Fibroblast of pulmonary artery (primary cell): ENCODE results near the gene ZDHHC14.

Source experiments
- DNase-seq: peaks from one replicate; pipeline ENCODE4 v3.0.0-alpha.2; 2010; ENCODE audit warnings: low read depth
- H3K4me3 ChIP-seq: replicated peaks from 2 replicates; pipeline ENCODE4 v1.5.1; 2011; ENCODE audit warnings: low read depth, mild to moderate bottlenecking, control low read depth, low read length, moderate library complexity
- TF ChIP-seq, protein P1 (sequence below): IDR thresholded peaks from 2 replicates; pipeline ENCODE4 v1.5.1; 2011; ENCODE audit warnings: mild to moderate bottlenecking, control low read depth, low read length, inconsistent platforms; ENCODE audit errors: missing control alignments

ZDHHC14 gene

DNA sequence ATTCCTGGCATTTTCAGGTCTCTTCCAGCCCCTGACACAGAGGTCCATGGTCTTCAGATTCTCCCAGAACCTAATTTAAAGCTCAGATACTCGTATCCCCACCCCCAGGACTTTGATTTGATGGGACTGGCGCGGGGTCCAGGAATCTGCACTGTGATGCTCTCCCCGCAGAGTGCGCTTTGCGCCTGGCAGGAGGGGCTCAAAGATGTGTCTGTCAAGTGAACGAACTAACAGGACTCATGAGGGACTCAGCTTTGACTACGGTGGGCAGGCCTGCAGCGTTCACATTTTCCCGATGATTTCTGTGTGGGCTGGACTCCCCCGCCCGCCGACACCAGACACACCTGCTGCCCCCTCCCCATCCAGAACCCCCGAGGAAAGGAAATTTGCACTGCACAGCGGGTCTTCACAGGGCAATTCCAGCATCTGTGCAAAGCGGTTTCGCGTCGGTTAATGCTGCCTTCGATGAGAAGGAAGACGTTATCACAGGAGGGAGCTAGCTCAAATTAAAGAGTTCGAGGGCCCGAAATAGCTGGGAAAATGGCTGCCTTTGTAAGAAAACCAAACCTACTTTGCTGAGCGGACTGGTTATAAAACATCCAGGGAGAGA lies 90.2 kb downstream of the ZDHHC14 start:
- DNase-seq = no peak
- H3K4me3 ChIP-seq = no peak overlapping the region
- TF ChIP-seq, protein P1, sequence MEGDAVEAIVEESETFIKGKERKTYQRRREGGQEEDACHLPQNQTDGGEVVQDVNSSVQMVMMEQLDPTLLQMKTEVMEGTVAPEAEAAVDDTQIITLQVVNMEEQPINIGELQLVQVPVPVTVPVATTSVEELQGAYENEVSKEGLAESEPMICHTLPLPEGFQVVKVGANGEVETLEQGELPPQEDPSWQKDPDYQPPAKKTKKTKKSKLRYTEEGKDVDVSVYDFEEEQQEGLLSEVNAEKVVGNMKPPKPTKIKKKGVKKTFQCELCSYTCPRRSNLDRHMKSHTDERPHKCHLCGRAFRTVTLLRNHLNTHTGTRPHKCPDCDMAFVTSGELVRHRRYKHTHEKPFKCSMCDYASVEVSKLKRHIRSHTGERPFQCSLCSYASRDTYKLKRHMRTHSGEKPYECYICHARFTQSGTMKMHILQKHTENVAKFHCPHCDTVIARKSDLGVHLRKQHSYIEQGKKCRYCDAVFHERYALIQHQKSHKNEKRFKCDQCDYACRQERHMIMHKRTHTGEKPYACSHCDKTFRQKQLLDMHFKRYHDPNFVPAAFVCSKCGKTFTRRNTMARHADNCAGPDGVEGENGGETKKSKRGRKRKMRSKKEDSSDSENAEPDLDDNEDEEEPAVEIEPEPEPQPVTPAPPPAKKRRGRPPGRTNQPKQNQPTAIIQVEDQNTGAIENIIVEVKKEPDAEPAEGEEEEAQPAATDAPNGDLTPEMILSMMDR = no peak

- TF ChIP-seq, protein P1 = no peak
- DNase-seq = no peak
- no peak overlapping the region for H3K4me3 ChIP-seq
Observed at GRCh38 chr6:157471895-157472686, 91.1 kb downstream of the ZDHHC14 start.

- no peak for DNase-seq
- TF ChIP-seq, protein P1 = no peak
- H3K4me3 ChIP-seq = no peak overlapping the region
Observed at GRCh38 chr6:157476797-157477196, 95.8 kb downstream of the ZDHHC14 start.

DNA sequence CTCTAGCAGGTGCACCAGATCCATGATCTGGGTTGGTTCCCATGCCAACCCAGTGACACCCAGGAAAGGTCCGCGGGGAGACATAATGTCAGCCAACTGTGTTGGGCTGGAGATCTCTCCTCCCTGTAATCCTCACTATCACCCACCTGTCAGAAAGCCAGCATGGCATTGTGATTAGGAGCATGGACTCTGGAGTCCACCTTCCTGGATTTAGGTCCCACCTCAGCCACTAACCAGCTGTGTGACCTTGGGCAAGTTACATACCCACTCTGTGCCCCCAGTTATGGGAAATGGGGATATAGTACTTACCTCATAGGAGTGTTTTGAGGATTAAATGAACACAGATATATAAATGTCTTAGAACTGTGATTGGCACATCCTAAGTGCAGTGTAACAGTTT lies 97.9 kb downstream of the ZDHHC14 start:
- TF ChIP-seq, protein P1 = no peak

DNA sequence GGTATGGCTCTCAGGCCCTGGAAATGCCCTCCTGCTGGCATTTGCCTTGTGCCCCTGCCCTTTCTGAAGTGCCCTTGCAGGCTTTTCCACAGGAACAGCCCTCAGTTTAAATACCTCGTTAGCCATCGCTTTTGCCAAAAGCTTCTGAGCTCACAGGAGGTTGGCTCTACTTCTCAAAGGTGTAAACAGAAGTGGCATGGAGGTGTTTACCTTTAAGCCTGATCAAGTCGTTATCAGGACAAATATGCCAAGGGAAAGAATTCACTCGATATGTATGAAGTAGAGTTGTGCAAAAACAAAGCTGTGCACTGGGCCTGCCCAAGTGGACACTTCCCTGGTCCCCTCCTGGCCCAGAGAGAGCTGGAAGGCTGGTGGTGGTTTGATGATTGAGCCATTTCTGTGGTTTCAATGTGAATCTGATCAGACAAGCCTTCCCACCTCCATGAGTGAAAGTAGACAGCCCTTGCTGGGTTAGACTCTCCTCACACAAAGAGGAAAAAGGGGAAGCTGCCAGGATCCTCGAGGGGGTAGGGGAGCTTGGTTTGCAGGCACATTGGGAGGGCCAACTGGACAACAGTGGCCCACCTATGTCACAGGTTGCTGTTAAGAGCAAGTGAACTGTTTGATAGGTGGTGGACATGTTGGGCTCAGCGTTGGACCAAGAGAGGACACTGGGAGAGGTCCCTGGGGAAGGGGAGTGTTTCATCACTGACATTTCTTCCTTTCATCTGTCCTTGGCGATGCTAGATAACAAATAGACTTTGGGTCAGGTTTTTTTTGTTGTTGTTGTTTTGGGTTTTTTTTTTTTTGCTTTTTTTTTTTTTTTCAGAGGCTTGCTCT lies 98.7 kb downstream of the ZDHHC14 start:
- TF ChIP-seq, protein P1 = no peak
- DNase-seq = no peak
- no peak overlapping the region for H3K4me3 ChIP-seq

More for the DNA sequence above, 97.9 kb downstream of the ZDHHC14 start:
- DNase-seq = no peak
- H3K4me3 ChIP-seq = no peak overlapping the region

GRCh38 chr6:157481189-157481864 lies 100.3 kb downstream of the ZDHHC14 start:
- no peak overlapping the region for H3K4me3 ChIP-seq
- DNase-seq = no peak
- TF ChIP-seq, protein P1 = no peak
